HepG2 (cell line): ENCODE data around the gene MTR. TPM values are rescaled to one million over a fixed set of nuclear protein-coding genes. Genes with fewer than 3 reads are reported as not detected.

ENCODE experiments used
- BCL6 ChIP-seq: IDR thresholded peaks from 2 replicates; pipeline ENCODE4 v1.6.1; 2016; ENCODE audit warnings: missing genetic modification reagents, missing compliant biosample characterization
- FOXM1 ChIP-seq: sonication (generic); formaldehyde crosslinking; IDR thresholded peaks from 2 replicates; pipeline ENCODE4 v1.5.0; 2020; ENCODE audit warnings: missing genetic modification reagents
- JARID2 ChIP-seq: sonication (generic); formaldehyde crosslinking; IDR thresholded peaks from 2 replicates; pipeline ENCODE4 v1.8.1; 2023; ENCODE audit warnings: missing genetic modification reagents, inconsistent platforms; ENCODE audit not compliant: insufficient replicate concordance
- MED13 ChIP-seq: sonication (generic); formaldehyde crosslinking; IDR thresholded peaks from 2 replicates; pipeline ENCODE4 v1.5.0; 2020; ENCODE audit warnings: missing genetic modification reagents
- NBN ChIP-seq: fragments of 450-650 bp; conservative IDR thresholded peaks from 2 replicates; pipeline ENCODE4 v1.6.1; 2017
- RAD21 ChIP-seq: fragments of 450-650 bp; formaldehyde crosslinking; IDR thresholded peaks from 2 replicates; pipeline ENCODE4 v1.5.0; 2020; ENCODE audit warnings: mild to moderate bottlenecking
- SNAI1 ChIP-seq: sonication (generic); formaldehyde crosslinking; IDR thresholded peaks from 2 replicates; pipeline ENCODE4 v1.5.0; 2020; ENCODE audit warnings: mild to moderate bottlenecking, missing genetic modification reagents, borderline replicate concordance
- SOX5 ChIP-seq: IDR thresholded peaks from 2 replicates; pipeline ENCODE4 v1.6.1; 2016; ENCODE audit warnings: borderline replicate concordance
- SSRP1 ChIP-seq: IDR thresholded peaks from 2 replicates; pipeline ENCODE4 v1.6.1; 2016; ENCODE audit warnings: control low read depth
- TAF1 ChIP-seq: sonication (generic); formaldehyde crosslinking; IDR thresholded peaks from 2 replicates; pipeline ENCODE4 v1.4.0; 2020; ENCODE audit warnings: missing genetic modification reagents
- TBX2 ChIP-seq: sonication (generic); formaldehyde crosslinking; IDR thresholded peaks from 2 replicates; pipeline ENCODE4 v1.5.0; 2020; ENCODE audit warnings: missing genetic modification reagents, mild to moderate bottlenecking, borderline replicate concordance
- TEAD3 ChIP-seq: optimal IDR thresholded peaks from 2 replicates; pipeline ENCODE3; 2016; ENCODE audit warnings: borderline replicate concordance
- THAP11 ChIP-seq: IDR thresholded peaks from 2 replicates; pipeline ENCODE4 v1.6.1; 2016; ENCODE audit warnings: missing biosample characterization, missing genetic modification reagents
- ZBTB21 ChIP-seq: sonication (generic); formaldehyde crosslinking; IDR thresholded peaks from 2 replicates; pipeline ENCODE4 v1.4.0; 2020; ENCODE audit warnings: missing genetic modification reagents
- ZFP90 ChIP-seq: sonication (generic); formaldehyde crosslinking; IDR thresholded peaks from 2 replicates; pipeline ENCODE4 v1.8.0; 2022; ENCODE audit warnings: missing genetic modification reagents, mild to moderate bottlenecking, inconsistent platforms, borderline replicate concordance
- ZNF441 ChIP-seq: sonication (generic); formaldehyde crosslinking; IDR thresholded peaks from 2 replicates; pipeline ENCODE4 v1.7.0; 2021; ENCODE audit warnings: missing genetic modification reagents, borderline replicate concordance
- ZNF557 ChIP-seq: sonication (generic); formaldehyde crosslinking; IDR thresholded peaks from 2 replicates; pipeline ENCODE4 v1.4.0; 2020; ENCODE audit warnings: missing genetic modification reagents
- ZNF788 ChIP-seq: sonication (generic); formaldehyde crosslinking; IDR thresholded peaks from 2 replicates; pipeline ENCODE4 v1.5.0; 2020; ENCODE audit warnings: mild to moderate bottlenecking, missing genetic modification reagents, borderline replicate concordance
- polyA plus RNA-seq, 8 experiments: library from polyadenylated mRNA; depleted of rRNA in 3 of 8; stranded (reverse) in 7 of 8; unstranded in 1 of 8; fragments of >200 nt; fragmentation: Illumina TruSeq in 4 of 8; extraction: Trizol in 4 of 8; gene quantifications; 2 replicates each; pipeline versions ENCODE4 v1.2.1 to v1.2.3, GENCODE V29; 2011 to 2016; ENCODE audit warnings: low read depth in 4 of 8, missing spikeins in 1 of 8, mixed read lengths in 1 of 8; ENCODE audit not compliant: insufficient read depth in 1 of 8
- total RNA-seq, 5 experiments: library from RNA; depleted of rRNA; stranded (reverse); fragments of >200 nt; fragmentation: Illumina TruSeq; extraction: Trizol; gene quantifications; 2 replicates each; pipeline ENCODE4 v1.2.3, GENCODE V29; 2016; ENCODE audit warnings: low read depth in 1 of 5
- TF ChIP-seq, protein P1 (sequence below): sonication (generic); formaldehyde crosslinking; conservative IDR thresholded peaks from 2 replicates; pipeline ENCODE4 v1.4.0; 2020; ENCODE audit warnings: missing genetic modification reagents
- TF ChIP-seq, protein P2 (sequence below): sonication (generic); formaldehyde crosslinking; IDR thresholded peaks from 2 replicates; pipeline ENCODE4 v1.5.0; 2020; ENCODE audit warnings: missing genetic modification reagents
- TF ChIP-seq, protein P3 (sequence below): sonication (generic); formaldehyde crosslinking; IDR thresholded peaks from 2 replicates; pipeline ENCODE4 v1.5.1; 2020; ENCODE audit warnings: mild to moderate bottlenecking, missing genetic modification reagents, moderate library complexity
- TF ChIP-seq, protein P4 (sequence below): sonication (generic); formaldehyde crosslinking; IDR thresholded peaks from 2 replicates; pipeline ENCODE4 v1.4.0; 2020; ENCODE audit warnings: mild to moderate bottlenecking, missing genetic modification reagents, borderline replicate concordance

Gene MTR
- total and polyA plus RNA-seq, 2 of the 13 experiments (the other 11 are each of a cell fraction or from before 2014, with no cell fraction given) = 16.3 to 36.1 TPM

DNA sequence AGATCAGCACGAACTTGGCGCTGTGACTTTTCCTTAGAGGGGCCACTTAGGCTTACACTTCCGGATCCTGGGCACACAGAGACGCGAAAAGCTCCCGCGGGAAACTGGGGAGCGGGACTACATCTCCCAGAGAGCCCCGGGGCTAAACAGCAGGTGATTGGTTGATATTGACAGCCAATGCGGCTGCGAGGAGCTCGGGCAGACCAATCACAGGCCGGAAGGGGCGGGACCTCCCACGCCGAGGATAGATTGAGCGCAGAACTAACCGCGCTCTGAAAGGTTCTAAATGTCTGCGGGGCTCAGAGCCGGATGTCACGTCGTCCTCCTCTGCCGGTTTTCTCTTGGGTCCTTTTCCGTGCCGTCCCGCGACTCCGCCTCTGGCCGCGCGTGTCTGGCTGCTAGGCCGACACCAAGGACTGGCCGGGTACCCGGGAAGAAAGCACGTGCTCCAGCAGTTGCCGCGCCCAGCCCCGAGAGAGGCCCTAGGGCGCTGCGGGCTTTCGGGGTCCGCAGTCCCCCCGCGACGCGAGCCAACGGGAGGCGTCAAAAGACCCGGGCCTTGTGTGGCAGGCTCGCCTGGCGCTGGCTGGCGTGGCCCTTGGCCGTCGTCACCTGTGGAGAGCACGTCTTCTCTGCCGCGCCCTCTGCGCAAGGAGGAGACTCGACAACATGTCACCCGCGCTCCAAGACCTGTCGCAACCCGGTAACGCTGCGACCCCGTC lies at the start of gene MTR (continued):
- TF ChIP-seq, protein P1, sequence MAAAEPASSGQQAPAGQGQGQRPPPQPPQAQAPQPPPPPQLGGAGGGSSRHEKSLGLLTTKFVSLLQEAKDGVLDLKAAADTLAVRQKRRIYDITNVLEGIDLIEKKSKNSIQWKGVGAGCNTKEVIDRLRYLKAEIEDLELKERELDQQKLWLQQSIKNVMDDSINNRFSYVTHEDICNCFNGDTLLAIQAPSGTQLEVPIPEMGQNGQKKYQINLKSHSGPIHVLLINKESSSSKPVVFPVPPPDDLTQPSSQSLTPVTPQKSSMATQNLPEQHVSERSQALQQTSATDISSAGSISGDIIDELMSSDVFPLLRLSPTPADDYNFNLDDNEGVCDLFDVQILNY (CRISPR knock-in tag) = peak; percentile 66; the same call in 1 of the 2 replicates
- TF ChIP-seq BCL6 (CRISPR knock-in tag) (peak; percentile 58; the same call in 1 of the 2 replicates), SSRP1 (CRISPR knock-in tag) (no peak), FOXM1 (CRISPR knock-in tag) (0 out of 2 replicates have a peak, but pooled peaks have one; percentile 62), SNAI1 (peak; percentile 68; the same call in 1 of the 2 replicates), NBN (no peak), SOX5 (CRISPR knock-in tag) (no peak; the same call in 1 of the 2 replicates), JARID2 (peak; percentile 78), TBX2 (CRISPR knock-in tag) (peak; percentile 87), ZBTB21 (CRISPR knock-in tag) (no peak), ZNF557 (CRISPR knock-in tag) (peak; percentile 90; the same call in 1 of the 2 replicates), THAP11 (CRISPR knock-in tag) (peak; percentile 99), TAF1 (CRISPR knock-in tag) (peak; percentile 95), ZFP90 (CRISPR knock-in tag) (peak; percentile 93), ZNF441 (CRISPR knock-in tag) (peak; percentile 57), MED13 (no peak), ZNF788 (CRISPR knock-in tag) (peak; percentile 44; the same call in 1 of the 2 replicates), TEAD3 (no peak), RAD21 (CRISPR knock-in tag) (no peak)
- TF ChIP-seq, protein P2, sequence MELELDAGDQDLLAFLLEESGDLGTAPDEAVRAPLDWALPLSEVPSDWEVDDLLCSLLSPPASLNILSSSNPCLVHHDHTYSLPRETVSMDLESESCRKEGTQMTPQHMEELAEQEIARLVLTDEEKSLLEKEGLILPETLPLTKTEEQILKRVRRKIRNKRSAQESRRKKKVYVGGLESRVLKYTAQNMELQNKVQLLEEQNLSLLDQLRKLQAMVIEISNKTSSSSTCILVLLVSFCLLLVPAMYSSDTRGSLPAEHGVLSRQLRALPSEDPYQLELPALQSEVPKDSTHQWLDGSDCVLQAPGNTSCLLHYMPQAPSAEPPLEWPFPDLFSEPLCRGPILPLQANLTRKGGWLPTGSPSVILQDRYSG = no peak
- TF ChIP-seq, protein P3, sequence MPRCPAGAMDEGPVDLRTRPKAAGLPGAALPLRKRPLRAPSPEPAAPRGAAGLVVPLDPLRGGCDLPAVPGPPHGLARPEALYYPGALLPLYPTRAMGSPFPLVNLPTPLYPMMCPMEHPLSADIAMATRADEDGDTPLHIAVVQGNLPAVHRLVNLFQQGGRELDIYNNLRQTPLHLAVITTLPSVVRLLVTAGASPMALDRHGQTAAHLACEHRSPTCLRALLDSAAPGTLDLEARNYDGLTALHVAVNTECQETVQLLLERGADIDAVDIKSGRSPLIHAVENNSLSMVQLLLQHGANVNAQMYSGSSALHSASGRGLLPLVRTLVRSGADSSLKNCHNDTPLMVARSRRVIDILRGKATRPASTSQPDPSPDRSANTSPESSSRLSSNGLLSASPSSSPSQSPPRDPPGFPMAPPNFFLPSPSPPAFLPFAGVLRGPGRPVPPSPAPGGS (CRISPR knock-in tag) = peak; percentile 91; the same call in 1 of the 2 replicates
- TF ChIP-seq, protein P4, sequence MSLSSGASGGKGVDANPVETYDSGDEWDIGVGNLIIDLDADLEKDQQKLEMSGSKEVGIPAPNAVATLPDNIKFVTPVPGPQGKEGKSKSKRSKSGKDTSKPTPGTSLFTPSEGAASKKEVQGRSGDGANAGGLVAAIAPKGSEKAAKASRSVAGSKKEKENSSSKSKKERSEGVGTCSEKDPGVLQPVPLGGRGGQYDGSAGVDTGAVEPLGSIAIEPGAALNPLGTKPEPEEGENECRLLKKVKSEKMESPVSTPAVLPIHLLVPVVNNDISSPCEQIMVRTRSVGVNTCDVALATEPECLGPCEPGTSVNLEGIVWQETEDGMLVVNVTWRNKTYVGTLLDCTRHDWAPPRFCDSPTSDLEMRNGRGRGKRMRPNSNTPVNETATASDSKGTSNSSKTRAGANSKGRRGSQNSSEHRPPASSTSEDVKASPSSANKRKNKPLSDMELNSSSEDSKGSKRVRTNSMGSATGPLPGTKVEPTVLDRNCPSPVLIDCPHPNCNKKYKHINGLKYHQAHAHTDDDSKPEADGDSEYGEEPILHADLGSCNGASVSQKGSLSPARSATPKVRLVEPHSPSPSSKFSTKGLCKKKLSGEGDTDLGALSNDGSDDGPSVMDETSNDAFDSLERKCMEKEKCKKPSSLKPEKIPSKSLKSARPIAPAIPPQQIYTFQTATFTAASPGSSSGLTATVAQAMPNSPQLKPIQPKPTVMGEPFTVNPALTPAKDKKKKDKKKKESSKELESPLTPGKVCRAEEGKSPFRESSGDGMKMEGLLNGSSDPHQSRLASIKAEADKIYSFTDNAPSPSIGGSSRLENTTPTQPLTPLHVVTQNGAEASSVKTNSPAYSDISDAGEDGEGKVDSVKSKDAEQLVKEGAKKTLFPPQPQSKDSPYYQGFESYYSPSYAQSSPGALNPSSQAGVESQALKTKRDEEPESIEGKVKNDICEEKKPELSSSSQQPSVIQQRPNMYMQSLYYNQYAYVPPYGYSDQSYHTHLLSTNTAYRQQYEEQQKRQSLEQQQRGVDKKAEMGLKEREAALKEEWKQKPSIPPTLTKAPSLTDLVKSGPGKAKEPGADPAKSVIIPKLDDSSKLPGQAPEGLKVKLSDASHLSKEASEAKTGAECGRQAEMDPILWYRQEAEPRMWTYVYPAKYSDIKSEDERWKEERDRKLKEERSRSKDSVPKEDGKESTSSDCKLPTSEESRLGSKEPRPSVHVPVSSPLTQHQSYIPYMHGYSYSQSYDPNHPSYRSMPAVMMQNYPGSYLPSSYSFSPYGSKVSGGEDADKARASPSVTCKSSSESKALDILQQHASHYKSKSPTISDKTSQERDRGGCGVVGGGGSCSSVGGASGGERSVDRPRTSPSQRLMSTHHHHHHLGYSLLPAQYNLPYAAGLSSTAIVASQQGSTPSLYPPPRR (CRISPR knock-in tag) = peak; percentile 5; the same call in 1 of the 2 replicates
